Upper lobe of left lung (tissue), 4 donors: ENCODE data around the gene TBX20.

Experiments used
- CTCF ChIP-seq, 6 experiments: fragments of 450-650 bp in 4 of 6; fragments of 200-600 bp in 2 of 6; sonication (generic) in 2 of 6; IDR thresholded peaks; one replicate each; pipeline ENCODE4 v1.5.1; 2016 to 2019; ENCODE audit warnings: antibody characterized with exemption in 6 of 6
- POLR2A ChIP-seq, 4 donors: fragments of 450-650 bp; IDR thresholded peaks; one replicate each; pipeline ENCODE4 v1.5.1; 2016 to 2017; ENCODE audit warnings: antibody characterized with exemption in 4 of 4, mild to moderate bottlenecking in 2 of 4

- no peak for TF ChIP-seq CTCF (IDR thresholded peaks at IDR 0.05)
- TF ChIP-seq POLR2A (IDR thresholded peaks at IDR 0.05) = no peak
Measured at GRCh38 chr7:35261041-35261440, 7.1 kb upstream of the TBX20 start.
